ENCODE measurements around the gene WDFY2.

GRCh38 chr13:51666839-51667238, 82.6 kb downstream of the WDFY2 start:
- no peak for TF ChIP-seq IKZF2 (IDR thresholded peaks at IDR 0.05)
- TF ChIP-seq HDAC6 (IDR thresholded peaks at IDR 0.05; ENCODE audit: unreplicated experiment), result no peak
- TF ChIP-seq ZBED1 (IDR thresholded peaks at IDR 0.05; ENCODE audit: borderline replicate concordance), result no peak
- TF ChIP-seq STAT1 (conservative IDR thresholded peaks at IDR 0.05), result no peak
- no peak for TF ChIP-seq MLLT1 (IDR thresholded peaks at IDR 0.05)
- no peak for TF ChIP-seq NFYB (IDR thresholded peaks at IDR 0.05; ENCODE audit: insufficient read depth, low read depth, low read length)
- TF ChIP-seq POLR2A (IDR thresholded peaks at IDR 0.05; ENCODE audit: low read depth, low read length), result no peak
- TF ChIP-seq NFXL1 (IDR thresholded peaks at IDR 0.05; ENCODE audit: borderline replicate concordance), result no peak
- TF ChIP-seq BACH1 (IDR thresholded peaks at IDR 0.05; ENCODE audit: borderline replicate concordance), result no peak
- no peak for TF ChIP-seq ZNF274 (IDR thresholded peaks at IDR 0.05; ENCODE audit: insufficient read depth, insufficient read length)
- no peak for TF ChIP-seq CTCF (IDR thresholded peaks at IDR 0.05 in 2 of 3, conservative IDR thresholded peaks at IDR 0.05 in 1 of 3; ENCODE audit: control insufficient read depth in 2 of 3, extremely low read depth in 1 of 3, insufficient read depth in 1 of 3, low read depth in 3 of 3, low read length in 3 of 3)
- no peak for TF ChIP-seq EP300 (IDR thresholded peaks at IDR 0.05; ENCODE audit: borderline replicate concordance in 1 of 2, control insufficient read depth in 1 of 2, low read depth in 2 of 2, low read length in 2 of 2)

Measured in GM12878 (cell line).